Keratinocyte (primary cell): Measurements from ENCODE around the gene OR1A2.
"Not testable (repeated sequence)": the region's sequence is repeated elsewhere in the genome, so short reads cannot be mapped to it uniquely, and the experiment has no call there.

Source experiments
- CTCF ChIP-seq, 3 experiments: IDR thresholded peaks in 1 of 3; conservative IDR thresholded peaks in 1 of 3; optimal IDR thresholded peaks in 1 of 3; 2 replicates in 2 of 3; 3 replicates in 1 of 3; pipeline versions ENCODE3 to v1.5.1; 2011; ENCODE audit warnings: low read length in 3 of 3, mild to moderate bottlenecking in 3 of 3, moderate library complexity in 2 of 3, control low read depth in 1 of 3, inconsistent platforms in 1 of 3; ENCODE audit not compliant: insufficient read depth in 2 of 3; ENCODE audit errors: extremely low read depth in 1 of 3
- EZH2 ChIP-seq: IDR thresholded peaks from one replicate; pipeline ENCODE4 v1.6.1; 2012; ENCODE audit warnings: inconsistent platforms, mild to moderate bottlenecking, low read length, moderate library complexity

GRCh38 chr17:3232300-3232699, 35.0 kb downstream of the OR1A2 start:
- not testable (repeated sequence) for TF ChIP-seq CTCF (optimal IDR thresholded peaks at IDR 0.05 in 1 of 3, IDR thresholded peaks at IDR 0.05 in 1 of 3, conservative IDR thresholded peaks at IDR 0.05 in 1 of 3; ENCODE audit: extremely low read depth in 1 of 3, insufficient read depth in 2 of 3, low read length in 3 of 3); EZH2
